GM12864 (cell line): ENCODE data around the gene ZDHHC8.

Source experiments
- DNase-seq: peaks from one replicate; pipeline ENCODE4 v3.0.0-alpha.2; 2011; ENCODE audit warnings: low read depth
- H3K4me3 ChIP-seq: 2 replicates; pipeline ENCODE4 v1.5.1; 2011; ENCODE audit warnings: mild to moderate bottlenecking, low read depth, low read length, control low read depth
- TF ChIP-seq, protein P1 (sequence below): IDR thresholded peaks from 2 replicates; pipeline ENCODE4 v1.5.1; 2011; ENCODE audit warnings: low read depth, mild to moderate bottlenecking, moderate library complexity, low read length, control low read depth, inconsistent platforms; ENCODE audit errors: missing control alignments

The ZDHHC8 gene

DNA sequence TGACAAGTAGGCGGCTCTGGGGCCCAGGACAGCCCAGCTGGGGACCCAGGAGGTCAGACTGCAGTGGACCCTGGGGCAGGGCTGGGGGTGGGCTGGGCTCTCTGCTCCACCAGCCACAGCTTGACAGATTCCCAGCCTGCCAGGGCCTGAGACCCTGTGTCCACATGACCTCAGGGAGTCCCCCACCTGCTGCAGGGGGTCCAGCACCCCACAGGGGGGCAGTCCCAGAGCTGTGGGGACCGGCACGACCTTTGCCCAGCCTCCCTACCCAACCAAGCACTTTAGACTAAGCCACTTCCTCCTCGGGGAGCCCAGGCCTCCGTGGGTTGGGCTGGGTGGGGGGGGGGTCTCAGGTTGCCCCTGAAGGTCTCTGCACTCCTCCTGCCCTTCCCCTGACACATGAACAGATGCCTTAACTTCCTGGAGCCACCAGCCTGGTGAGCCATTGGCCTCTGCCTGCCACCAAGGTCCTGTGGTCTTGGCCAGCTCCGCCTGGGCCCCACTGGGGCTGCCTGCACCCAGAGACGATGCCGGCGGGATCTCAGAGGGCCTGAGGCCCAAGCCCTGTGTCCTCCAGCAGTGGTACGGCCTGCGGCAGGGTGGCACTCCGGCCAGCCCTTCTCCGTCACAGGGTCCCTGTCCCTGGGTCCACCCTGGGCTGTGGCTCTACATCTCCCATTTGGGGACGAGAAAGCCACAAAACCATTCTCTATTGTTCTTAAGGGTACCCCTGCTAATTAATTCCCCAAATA is 15.8 kb downstream of the ZDHHC8 start:
- TF ChIP-seq, protein P1, sequence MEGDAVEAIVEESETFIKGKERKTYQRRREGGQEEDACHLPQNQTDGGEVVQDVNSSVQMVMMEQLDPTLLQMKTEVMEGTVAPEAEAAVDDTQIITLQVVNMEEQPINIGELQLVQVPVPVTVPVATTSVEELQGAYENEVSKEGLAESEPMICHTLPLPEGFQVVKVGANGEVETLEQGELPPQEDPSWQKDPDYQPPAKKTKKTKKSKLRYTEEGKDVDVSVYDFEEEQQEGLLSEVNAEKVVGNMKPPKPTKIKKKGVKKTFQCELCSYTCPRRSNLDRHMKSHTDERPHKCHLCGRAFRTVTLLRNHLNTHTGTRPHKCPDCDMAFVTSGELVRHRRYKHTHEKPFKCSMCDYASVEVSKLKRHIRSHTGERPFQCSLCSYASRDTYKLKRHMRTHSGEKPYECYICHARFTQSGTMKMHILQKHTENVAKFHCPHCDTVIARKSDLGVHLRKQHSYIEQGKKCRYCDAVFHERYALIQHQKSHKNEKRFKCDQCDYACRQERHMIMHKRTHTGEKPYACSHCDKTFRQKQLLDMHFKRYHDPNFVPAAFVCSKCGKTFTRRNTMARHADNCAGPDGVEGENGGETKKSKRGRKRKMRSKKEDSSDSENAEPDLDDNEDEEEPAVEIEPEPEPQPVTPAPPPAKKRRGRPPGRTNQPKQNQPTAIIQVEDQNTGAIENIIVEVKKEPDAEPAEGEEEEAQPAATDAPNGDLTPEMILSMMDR = no peak

DNA sequence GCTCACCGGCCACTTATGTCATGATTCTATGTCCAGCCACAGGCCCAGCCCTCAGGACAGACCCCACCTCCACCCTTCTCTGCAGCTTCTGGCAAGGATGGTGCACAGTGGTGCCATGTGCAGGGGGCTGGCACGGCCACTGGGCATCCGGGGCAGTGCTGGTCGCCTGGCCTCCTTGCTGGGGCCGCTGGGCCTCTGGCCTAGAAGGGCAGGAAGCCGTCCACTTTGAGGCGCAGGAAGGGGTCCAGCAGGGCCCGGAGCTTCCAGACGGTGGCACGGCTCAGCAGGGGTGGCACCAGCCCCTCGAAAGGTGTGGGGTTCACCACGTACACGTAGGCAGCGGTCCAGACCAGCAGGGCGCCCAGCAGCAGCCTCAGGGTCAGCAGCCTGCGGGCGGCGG is 16.8 kb downstream of the ZDHHC8 start:
- TF ChIP-seq, protein P1 = no peak
- no peak for DNase-seq
- no peak overlapping the region for H3K4me3 ChIP-seq

More for the DNA sequence above, 15.8 kb downstream of the ZDHHC8 start:
- no peak for DNase-seq
- H3K4me3 ChIP-seq = no peak overlapping the region

DNA sequence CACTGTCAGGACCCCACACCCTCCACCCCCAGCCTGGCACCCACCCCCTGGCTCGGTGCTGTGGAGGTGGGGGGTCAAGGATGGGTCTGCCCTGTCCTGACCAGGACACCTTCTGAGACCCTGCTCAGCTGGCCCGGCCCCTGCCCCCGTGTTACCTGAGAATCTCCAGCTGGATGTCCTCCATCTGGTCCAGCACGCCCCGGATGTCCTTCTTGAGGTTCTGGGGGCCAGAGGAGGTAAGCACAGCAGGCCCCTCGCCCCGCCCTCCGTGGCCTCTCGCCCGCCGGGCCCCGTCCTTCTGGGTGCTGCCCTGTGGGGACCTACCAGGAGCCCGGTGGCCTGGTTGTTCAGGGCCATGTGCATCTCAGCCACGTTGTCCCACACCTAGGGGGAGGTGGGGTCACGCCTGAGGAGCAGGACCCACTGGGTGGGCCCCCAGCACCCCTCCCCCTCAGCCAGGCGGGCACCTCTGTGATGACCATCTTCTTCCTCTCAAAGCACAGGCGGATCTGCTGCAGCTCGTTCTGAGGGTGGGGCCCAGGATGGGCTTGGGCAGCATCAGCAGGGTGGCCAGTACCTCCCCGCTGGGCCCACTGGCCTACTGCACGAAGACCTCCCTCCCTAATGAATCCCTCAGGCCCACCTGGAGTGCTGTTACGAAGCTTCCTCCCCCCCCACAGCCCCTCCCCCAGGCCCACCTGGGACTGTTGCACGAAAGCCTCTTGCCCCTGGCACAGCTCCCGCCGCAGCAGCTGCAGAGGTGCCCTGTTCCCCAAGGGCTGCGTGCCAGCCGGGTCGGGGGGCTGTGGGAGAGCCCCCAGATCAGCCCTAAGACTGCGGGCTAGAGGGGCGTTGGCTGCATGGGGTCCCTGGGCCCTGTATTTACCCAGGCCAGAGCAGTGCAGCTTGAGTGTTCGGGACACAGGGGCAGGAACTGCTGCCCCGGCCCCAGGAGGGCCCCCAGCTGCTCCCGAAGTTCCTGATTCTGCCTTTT is 17.9 kb downstream of the ZDHHC8 start:
- no peak overlapping the region for H3K4me3 ChIP-seq
- no peak for DNase-seq
- TF ChIP-seq, protein P1 = no peak

DNA sequence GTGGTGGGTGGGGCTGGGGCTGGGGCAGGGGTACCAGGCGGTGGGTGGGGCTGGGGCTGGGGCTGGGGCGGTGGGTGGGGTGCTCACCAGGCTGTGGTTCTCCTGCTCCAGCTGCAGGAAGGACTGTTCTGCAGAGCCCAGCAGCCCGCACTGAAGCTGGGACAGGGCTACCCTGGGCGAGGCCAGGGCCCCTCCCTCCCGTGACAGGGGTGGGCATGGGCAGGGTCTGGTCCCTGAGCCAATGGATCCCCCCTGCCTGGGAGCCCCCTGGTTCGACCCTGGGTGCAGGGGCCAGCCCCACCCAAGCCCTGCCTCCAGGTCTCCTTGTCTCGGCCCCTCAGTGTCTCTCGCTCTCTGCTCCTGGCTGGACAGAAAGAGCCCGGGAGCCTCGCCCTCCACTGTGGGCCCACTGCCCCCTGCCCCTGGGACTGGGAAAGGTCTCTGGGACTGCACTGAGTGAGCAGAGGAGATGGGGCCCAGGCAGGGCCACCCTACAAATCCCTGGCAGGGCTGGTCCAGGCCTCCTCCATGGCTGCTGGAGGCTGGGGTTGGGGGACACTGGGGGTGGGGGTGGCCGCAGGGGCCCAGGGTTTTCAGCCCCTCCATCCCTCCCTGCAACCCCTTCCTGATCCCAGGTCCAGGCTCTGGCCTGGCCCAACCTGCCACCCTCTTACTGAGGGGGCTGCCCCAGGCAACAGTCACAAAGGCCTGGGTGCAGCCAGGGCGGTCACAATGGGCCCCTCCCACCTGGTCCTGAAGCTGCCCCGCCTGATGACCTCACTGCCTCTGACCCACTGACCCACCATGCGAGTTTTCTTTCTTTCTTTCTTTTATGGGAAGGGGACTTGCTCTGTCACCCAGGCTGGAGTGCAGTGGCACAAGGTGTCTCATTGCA is 19.0 kb downstream of the ZDHHC8 start, which contains the start of gene CCDC188:
CCDC188 (minus strand) TSS at position 675 of the 895 bp plus-strand sequence; CDS start at position 606, 69 bp downstream.
- no peak for DNase-seq
- H3K4me3 ChIP-seq = no peak within 1 kb of the TSS
- TF ChIP-seq, protein P1 = no peak

DNA sequence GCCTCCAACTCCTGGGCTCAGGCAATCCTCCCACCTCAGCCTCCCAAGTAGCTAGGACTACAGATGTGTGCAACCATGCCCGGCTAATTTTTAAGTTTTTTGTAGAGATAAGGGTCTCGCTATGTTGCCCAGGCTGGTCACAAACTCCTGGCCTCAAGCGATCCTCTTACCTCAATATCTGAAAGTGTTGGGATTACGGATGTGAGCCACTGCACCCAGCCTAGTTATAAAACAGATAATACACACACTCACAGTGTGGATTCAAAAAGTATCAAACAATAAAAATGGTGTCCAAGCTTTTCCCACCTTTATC is 19.6 kb downstream of the ZDHHC8 start:
- no peak for DNase-seq
- no peak overlapping the region for H3K4me3 ChIP-seq
- TF ChIP-seq, protein P1 = no peak

DNA sequence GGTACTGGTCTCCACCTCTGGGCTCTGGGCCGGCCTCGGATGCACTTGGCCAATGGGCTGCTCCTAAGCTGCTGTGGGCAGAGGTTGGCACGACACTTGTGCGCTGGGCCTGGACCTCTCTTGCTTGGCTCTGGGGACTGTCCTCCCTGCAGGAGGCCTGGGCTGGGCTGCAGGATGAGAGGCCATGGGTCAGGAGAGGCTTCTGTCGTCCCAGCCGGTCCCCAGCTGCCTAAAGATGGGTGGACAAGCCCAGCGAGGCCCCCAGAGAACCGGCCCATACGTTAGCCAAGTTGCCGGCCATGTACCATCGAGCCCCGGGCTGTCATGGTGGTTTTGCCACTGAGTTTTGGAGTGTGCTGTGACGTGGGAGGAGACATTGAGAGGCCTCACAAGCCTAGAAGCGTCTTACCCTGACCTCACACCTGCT is 20.9 kb downstream of the ZDHHC8 start:
- no peak for DNase-seq
- no peak overlapping the region for H3K4me3 ChIP-seq
- TF ChIP-seq, protein P1 = no peak
